H1 (cell line): ENCODE results near the gene PLCB3. TPM values are rescaled to one million over a fixed set of nuclear protein-coding genes. Genes with fewer than 3 reads are reported as not detected.

ENCODE experiments used
- CTCF ChIA-PET: fragments of 300-600 bp; sonication (Branson Sonifier 250); formaldehyde crosslinking; loops from one replicate; lab custom pipeline; 2021; ENCODE audit not compliant: partially characterized antibody; lab: Charles Lee
- POLR2A ChIA-PET: fragments of 300-600 bp; sonication (Branson Sonifier 250); formaldehyde crosslinking; loops from one replicate; lab custom pipeline; 2021; ENCODE audit warnings: inconsistent platforms; ENCODE audit not compliant: partially characterized antibody; lab: Charles Lee
- DNase-seq, 2 experiments: peaks; one replicate each; pipeline versions ENCODE4 v3.0.0 to v3.0.0-alpha.2; 2010 to 2022; ENCODE audit warnings: low spot score in 2 of 2, low read depth in 1 of 2, mixed read lengths in 1 of 2
- FAIRE-seq: peaks from 2 replicates; lab custom pipeline; 2011; peaks lifted over from hg19 to GRCh38; lab: Jason Lieb, UNC
- H2AFZ ChIP-seq: 2 replicates; pipeline ENCODE4 v1.8.1; 2012; ENCODE audit warnings: low read length, inconsistent platforms
- H2AK5ac ChIP-seq: 2 replicates; pipeline ENCODE4 v1.6.1; 2013; ENCODE audit warnings: low read depth, low read length
- H2BK120ac ChIP-seq: replicated peaks from 2 replicates; pipeline ENCODE3; 2013; ENCODE audit warnings: low read depth, low read length, inconsistent platforms
- H2BK12ac ChIP-seq: 2 replicates; pipeline ENCODE4 v1.6.1; 2013; ENCODE audit warnings: low read depth, low read length
- H2BK15ac ChIP-seq: 2 replicates; pipeline ENCODE4 v1.6.1; 2013; ENCODE audit warnings: low read length
- H2BK20ac ChIP-seq: 2 replicates; pipeline ENCODE4 v1.6.1; 2013; ENCODE audit warnings: low read length
- H2BK5ac ChIP-seq: 2 replicates; pipeline ENCODE4 v1.6.1; 2013; ENCODE audit warnings: low read depth, low read length
- H3K14ac ChIP-seq: 2 replicates; pipeline ENCODE4 v1.6.1; 2013; ENCODE audit warnings: inconsistent platforms; ENCODE audit not compliant: insufficient read length
- H3K18ac ChIP-seq: 2 replicates; pipeline ENCODE4 v1.6.1; 2013; ENCODE audit warnings: low read length; ENCODE audit errors: extremely low read depth
- H3K23ac ChIP-seq: 2 replicates; pipeline ENCODE4 v1.6.1; 2013; ENCODE audit warnings: inconsistent platforms; ENCODE audit not compliant: insufficient read length
- H3K23me2 ChIP-seq: 2 replicates; pipeline ENCODE4 v1.6.1; 2013; ENCODE audit warnings: low read depth, low read length
- H3K27ac ChIP-seq: 2 replicates; pipeline ENCODE4 v1.6.1; 2011; ENCODE audit warnings: low read depth, low read length, inconsistent platforms
- H3K27me3 ChIP-seq, 4 experiments: replicated peaks in 1 of 4; 1 replicate in 1 of 4; 2 replicates in 3 of 4; pipeline versions ENCODE4 v1.6.1 to v1.8.1; 2011 to 2013; ENCODE audit warnings: low read length in 3 of 4, mild to moderate bottlenecking in 3 of 4, inconsistent platforms in 2 of 4, mixed read lengths in 2 of 4, moderate library complexity in 1 of 4; ENCODE audit not compliant: control insufficient read depth in 3 of 4, insufficient read depth in 3 of 4; ENCODE audit errors: extremely low read depth in 1 of 4
- H3K36me3 ChIP-seq, 4 experiments: 2 replicates each; pipeline versions ENCODE4 v1.6.1 to v1.8.1; 2011 to 2013; ENCODE audit warnings: mild to moderate bottlenecking in 4 of 4, low read length in 3 of 4, moderate library complexity in 2 of 4, control low read depth in 1 of 4, inconsistent platforms in 1 of 4; ENCODE audit not compliant: insufficient read depth in 4 of 4, control insufficient read depth in 2 of 4
- H3K4ac ChIP-seq: replicated peaks from 2 replicates; pipeline ENCODE3; 2013; ENCODE audit warnings: low read length, low read depth, mixed read lengths, inconsistent platforms; ENCODE audit not compliant: insufficient read length
- H3K4me1 ChIP-seq, 4 experiments: replicated peaks in 1 of 4; 1 replicate in 1 of 4; 2 replicates in 3 of 4; pipeline versions ENCODE4 v1.6.1 to v1.8.1; 2011 to 2013; ENCODE audit warnings: low read length in 3 of 4, inconsistent platforms in 2 of 4, mixed read lengths in 1 of 4; ENCODE audit not compliant: insufficient read depth in 4 of 4, control insufficient read depth in 3 of 4
- H3K4me2 ChIP-seq, 2 experiments: 2 replicates each; pipeline versions ENCODE4 v1.6.1 to v1.8.1; 2011 to 2013; ENCODE audit warnings: low read depth in 2 of 2, low read length in 2 of 2, control low read depth in 1 of 2, inconsistent platforms in 1 of 2, mild to moderate bottlenecking in 1 of 2; ENCODE audit not compliant: insufficient read depth in 1 of 2
- H3K4me3 ChIP-seq, 4 experiments: fragments of 200-600, 300-600 bp in 1 of 4; sonication (generic), shearing (Covaris generic), sonication (Bioruptor Twin) in 1 of 4; 2 replicates each; pipeline versions ENCODE4 v1.5.1 to v1.8.1; 2011 to 2016; ENCODE audit warnings: low read length in 4 of 4, low read depth in 3 of 4, control low read depth in 2 of 4, inconsistent platforms in 2 of 4, mild to moderate bottlenecking in 2 of 4, mixed read lengths in 1 of 4, moderate library complexity in 1 of 4; ENCODE audit not compliant: insufficient read depth in 2 of 4; ENCODE audit errors: extremely low read depth in 1 of 4
- H3K56ac ChIP-seq: replicated peaks from 2 replicates; pipeline ENCODE3; 2013; ENCODE audit warnings: low read depth, mild to moderate bottlenecking, mixed read lengths, low read length, inconsistent platforms; ENCODE audit not compliant: insufficient read length
- H3K79me1 ChIP-seq: 2 replicates; pipeline ENCODE4 v1.6.1; 2013; ENCODE audit warnings: low read depth, low read length, control low read depth
- H3K79me2 ChIP-seq, 2 experiments: 2 replicates each; pipeline versions ENCODE4 v1.6.1 to v1.8.1; 2012 to 2013; ENCODE audit warnings: low read length in 2 of 2, mild to moderate bottlenecking in 2 of 2, inconsistent platforms in 1 of 2; ENCODE audit not compliant: insufficient read depth in 2 of 2, control insufficient read depth in 1 of 2
- H3K9ac ChIP-seq, 4 experiments: replicated peaks in 1 of 4; 1 replicate in 1 of 4; 2 replicates in 3 of 4; pipeline versions ENCODE4 v1.6.1 to v1.8.1; 2011 to 2013; ENCODE audit warnings: low read depth in 3 of 4, low read length in 3 of 4, control low read depth in 2 of 4, mild to moderate bottlenecking in 2 of 4, moderate library complexity in 2 of 4, inconsistent platforms in 1 of 4; ENCODE audit errors: extremely low read depth in 1 of 4
- H3K9me3 ChIP-seq, 2 experiments: 2 replicates each; pipeline versions ENCODE4 v1.6.1 to v1.8.1; 2012 to 2013; ENCODE audit warnings: mild to moderate bottlenecking in 2 of 2, moderate library complexity in 2 of 2, control low read depth in 1 of 2, inconsistent platforms in 1 of 2, low read depth in 1 of 2, low read length in 1 of 2, mixed read lengths in 1 of 2; ENCODE audit not compliant: insufficient read depth in 2 of 2
- H4K20me1 ChIP-seq, 2 experiments: replicated peaks in 1 of 2; 2 replicates each; pipeline versions ENCODE3 to v1.8.1; 2011 to 2013; ENCODE audit warnings: inconsistent platforms in 2 of 2, low read length in 2 of 2, mild to moderate bottlenecking in 1 of 2; ENCODE audit not compliant: insufficient read depth in 2 of 2, control insufficient read depth in 1 of 2
- H4K5ac ChIP-seq: 2 replicates; pipeline ENCODE4 v1.6.1; 2013; ENCODE audit warnings: low read length, low read depth, mixed read lengths, inconsistent platforms; ENCODE audit not compliant: insufficient read length
- H4K8ac ChIP-seq: 2 replicates; pipeline ENCODE4 v1.8.0; 2013; ENCODE audit warnings: mild to moderate bottlenecking, moderate library complexity, low read length, inconsistent platforms; ENCODE audit not compliant: insufficient read depth; ENCODE audit errors: extremely low read depth
- H4K91ac ChIP-seq: replicated peaks from 2 replicates; pipeline ENCODE3; 2013; ENCODE audit warnings: low read length, mixed read lengths, inconsistent platforms; ENCODE audit not compliant: insufficient read length
- RAD21 ChIP-seq, 2 experiments: IDR thresholded peaks in 1 of 2; conservative IDR thresholded peaks in 1 of 2; 2 replicates each; pipeline ENCODE4 v1.6.1; 2011; ENCODE audit warnings: low read depth in 2 of 2, low read length in 2 of 2, improper control_type of control experiment in 1 of 2, inconsistent platforms in 1 of 2, mild to moderate bottlenecking in 1 of 2, moderate library complexity in 1 of 2
- WGBS, 2 experiments: shearing (Covaris generic) in 1 of 2; methylation state at CpG; one replicate each; pipeline versions ENCODE4 v1.1.6 to v1.1.7; 2013 to 2015; ENCODE audit warnings: low lambda C conversion rate in 2 of 2, mixed read lengths in 2 of 2, inconsistent platforms in 1 of 2, low coverage in 1 of 2, missing lambda C conversion rate in 1 of 2; ENCODE audit not compliant: insufficient replicate concordance in 2 of 2, insufficient coverage in 1 of 2, insufficient read length in 1 of 2; ENCODE audit errors: extremely low coverage in 1 of 2, missing lambda C conversion rate in 1 of 2; 5-methylcytosine and 5-hydroxymethylcytosine counted together
- polyA plus RNA-seq, 7 experiments: library from polyadenylated mRNA; depleted of rRNA in 3 of 7; stranded (reverse) in 5 of 7; unstranded in 2 of 7; fragments of >200 nt in 5 of 7; fragments of 200-250 nt in 2 of 7; gene quantifications; 1 replicate in 5 of 7; 2 replicates in 1 of 7; 4 replicates in 1 of 7; pipeline versions ENCODE4 v1.2.1 to v1.2.3, GENCODE V29; 2011 to 2013; ENCODE audit warnings: missing spikeins in 2 of 7, mixed read lengths in 2 of 7
- total RNA-seq: library from RNA; stranded (reverse); fragmentation: NEBNext Ultra II Directional; extraction: Animal tissue kit (Norgen Biotek cat#: 25700); gene quantifications from 2 replicates; pipeline ENCODE4 v1.2.1, GENCODE V29; 2021
- TF ChIP-seq, protein P1 (sequence below): IDR thresholded peaks from 2 replicates; pipeline ENCODE4 v1.6.1; 2012; ENCODE audit warnings: inconsistent platforms
- TF ChIP-seq, protein P2 (sequence below): IDR thresholded peaks from 2 replicates; pipeline ENCODE4 v1.6.1; 2012; ENCODE audit warnings: low read length, inconsistent platforms

The PLCB3 gene
- total and polyA plus RNA-seq, 2 of the 8 experiments (the other 6 are each of a cell fraction or from before 2014, with no cell fraction given) = 47.2 to 104 TPM

DNA sequence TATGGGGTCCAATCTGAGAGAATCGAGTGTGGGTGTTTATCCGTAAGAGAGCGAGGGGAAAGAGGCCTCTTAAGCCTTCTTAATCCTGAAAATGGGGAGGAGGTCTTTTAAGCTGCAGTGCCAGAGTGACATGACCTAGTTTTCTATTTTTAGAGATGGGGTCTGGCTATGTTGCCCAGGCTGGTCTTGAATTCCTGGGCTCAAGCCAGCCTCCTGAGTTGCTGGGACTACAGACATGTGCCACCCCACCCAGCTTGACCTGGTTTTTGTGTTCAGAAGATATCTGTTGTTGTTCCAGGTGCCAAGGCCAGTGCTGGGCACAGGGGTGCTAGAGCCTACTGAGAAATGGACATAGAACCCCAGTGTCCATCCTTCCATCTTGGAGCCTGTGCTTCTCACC is 31.8 kb downstream of the PLCB3 start:
- Histone ChIP-seq H4K91ac (peak overlapping the region; percentile 60), H3K9me3 (no peaks in the 10 kb centered on the region), H3K23ac (no peak overlapping the region), H2BK5ac (0 out of 2 replicates have a peak overlapping the region, but pooled peaks have one; percentile 60), H3K27me3 (peaks cover 0 to 7% (median 0%) of the 10 kb centered on the region in 4 experiments; a peak in 3 of 7 replicates), H3K56ac (no peak overlapping the region), H3K27ac (no peak overlapping the region), H2BK120ac (no peak overlapping the region), H2BK20ac (no peak overlapping the region), H3K9ac (no peak overlapping the region), H3K4me3 (no peak overlapping the region), H4K5ac (no peak overlapping the region), H3K14ac (no peak overlapping the region), H3K18ac (no peak overlapping the region), H3K4ac (no peak overlapping the region), H3K36me3 (no peaks in the 10 kb centered on the region; a peak in 1 of 8 replicates), H3K4me2 (no peak overlapping the region; a peak in 1 of 4 replicates), H2AFZ (no peak overlapping the region), H2AK5ac (no peak overlapping the region), H3K4me1 (peaks cover 0 to 8% (median 4%) of the 10 kb centered on the region in 4 experiments; a peak in 4 of 7 replicates), H2BK15ac (no peak overlapping the region), H3K79me2 (no peaks in the 10 kb centered on the region), H4K20me1 (peaks cover 0 to 3% of the 10 kb centered on the region in 2 experiments), H2BK12ac (no peak overlapping the region), H3K79me1 (no peaks in the 10 kb centered on the region; the same call in 1 of the 2 replicates), H4K8ac (no peak overlapping the region), H3K23me2 (peaks cover 10% of the 10 kb centered on the region; the same call in 1 of the 2 replicates)
- WGBS, 2 experiments = 93% methylated on average over 3 of the region's 3 CpGs; no CpG with 5 or more reads in 1 of the 2 experiments
- TF ChIP-seq, protein P1, sequence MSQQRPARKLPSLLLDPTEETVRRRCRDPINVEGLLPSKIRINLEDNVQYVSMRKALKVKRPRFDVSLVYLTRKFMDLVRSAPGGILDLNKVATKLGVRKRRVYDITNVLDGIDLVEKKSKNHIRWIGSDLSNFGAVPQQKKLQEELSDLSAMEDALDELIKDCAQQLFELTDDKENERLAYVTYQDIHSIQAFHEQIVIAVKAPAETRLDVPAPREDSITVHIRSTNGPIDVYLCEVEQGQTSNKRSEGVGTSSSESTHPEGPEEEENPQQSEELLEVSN = no peak
- TF ChIP-seq, protein P2, sequence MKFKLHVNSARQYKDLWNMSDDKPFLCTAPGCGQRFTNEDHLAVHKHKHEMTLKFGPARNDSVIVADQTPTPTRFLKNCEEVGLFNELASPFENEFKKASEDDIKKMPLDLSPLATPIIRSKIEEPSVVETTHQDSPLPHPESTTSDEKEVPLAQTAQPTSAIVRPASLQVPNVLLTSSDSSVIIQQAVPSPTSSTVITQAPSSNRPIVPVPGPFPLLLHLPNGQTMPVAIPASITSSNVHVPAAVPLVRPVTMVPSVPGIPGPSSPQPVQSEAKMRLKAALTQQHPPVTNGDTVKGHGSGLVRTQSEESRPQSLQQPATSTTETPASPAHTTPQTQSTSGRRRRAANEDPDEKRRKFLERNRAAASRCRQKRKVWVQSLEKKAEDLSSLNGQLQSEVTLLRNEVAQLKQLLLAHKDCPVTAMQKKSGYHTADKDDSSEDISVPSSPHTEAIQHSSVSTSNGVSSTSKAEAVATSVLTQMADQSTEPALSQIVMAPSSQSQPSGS = no peak
- no peak for TF ChIP-seq RAD21 (IDR thresholded peaks at IDR 0.05 in 1 of 2, conservative IDR thresholded peaks at IDR 0.05 in 1 of 2; ENCODE audit: low read depth in 2 of 2, low read length in 2 of 2)
- ChIA-PET CTCF (interaction anchor here (0.6 to 11.4 kb wide), 8 partner anchors 13 to 69 kb away, joined by 3 to 134 read pairs (median 5); partner anchors contain the start of genes CATSPERZ, ESRRA, PRDX5 and TRMT112), POLR2A (interaction anchor here (1.5 to 9.5 kb wide), 4 partner anchors 9 to 38 kb away, joined by 3 to 79 read pairs (median 28); partner anchors contain the start of genes ESRRA and PPP1R14B)
- FAIRE-seq (no peak), DNase-seq (no peak)
